ENCODE results near the gene TRIB2.
A peak's percentile ranks its signal among the peaks of the same experiment; 100 is the strongest.
"Not testable (repeated sequence)": the region's sequence is repeated elsewhere in the genome, so short reads cannot be mapped to it uniquely, and the experiment has no call there.

Gene TRIB2

GRCh38 chr2:12716282-12717190 lies at the start of gene TRIB2:
Gene TRIB2 (plus strand): TSS chr2:12716936. CDS start chr2:12718308, 1,372 bp downstream.
- peak; percentile 80 to 82 for DNase-seq (ENCODE audit: low read depth in 2 of 2, low spot score in 1 of 2)

GRCh38 chr2:12669036-12669435 lies 47.7 kb upstream of the TRIB2 start:
- DNase-seq (ENCODE audit: low read depth in 2 of 2, low spot score in 1 of 2): no peak

- no peak for DNase-seq (ENCODE audit: low read depth in 2 of 2, low spot score in 1 of 2)
Measured at GRCh38 chr2:12672711-12673315, 43.9 kb upstream of the TRIB2 start.

- DNase-seq (ENCODE audit: low read depth in 2 of 2, low spot score in 1 of 2): no peak
Measured at GRCh38 chr2:12674644-12675328, 42.0 kb upstream of the TRIB2 start.

- no peak for DNase-seq (ENCODE audit: low read depth in 2 of 2, low spot score in 1 of 2)
Measured at GRCh38 chr2:12675352-12675795, 41.4 kb upstream of the TRIB2 start.

- no peak for DNase-seq (ENCODE audit: low read depth in 2 of 2, low spot score in 1 of 2)
Measured at GRCh38 chr2:12675801-12676200, 40.9 kb upstream of the TRIB2 start.

- no peak for DNase-seq (ENCODE audit: low read depth in 2 of 2, low spot score in 1 of 2)
Measured at GRCh38 chr2:12676771-12677170, 40.0 kb upstream of the TRIB2 start.

GRCh38 chr2:12678186-12678585 lies 38.5 kb upstream of the TRIB2 start:
- DNase-seq (ENCODE audit: low read depth in 2 of 2, low spot score in 1 of 2): no peak

GRCh38 chr2:12679550-12680072 lies 37.1 kb upstream of the TRIB2 start:
- no peak for DNase-seq (ENCODE audit: low read depth in 2 of 2, low spot score in 1 of 2)

- DNase-seq (ENCODE audit: low read depth in 2 of 2, low spot score in 1 of 2): not testable (repeated sequence)
Measured at GRCh38 chr2:12680115-12680514, 36.6 kb upstream of the TRIB2 start.

GRCh38 chr2:12682017-12682416 lies 34.7 kb upstream of the TRIB2 start:
- DNase-seq (ENCODE audit: low read depth in 2 of 2, low spot score in 1 of 2): no peak

- no peak for DNase-seq (ENCODE audit: low read depth in 2 of 2, low spot score in 1 of 2)
Measured at GRCh38 chr2:12683457-12684100, 33.2 kb upstream of the TRIB2 start.

GRCh38 chr2:12684471-12684936 lies 32.2 kb upstream of the TRIB2 start:
- no peak for DNase-seq (ENCODE audit: low read depth in 2 of 2, low spot score in 1 of 2)

- DNase-seq (ENCODE audit: low read depth in 2 of 2, low spot score in 1 of 2): no peak
Measured at GRCh38 chr2:12685145-12685544, 31.6 kb upstream of the TRIB2 start.

- DNase-seq (ENCODE audit: low read depth in 2 of 2, low spot score in 1 of 2): no peak
Measured at GRCh38 chr2:12685956-12686355, 30.8 kb upstream of the TRIB2 start.

GRCh38 chr2:12686708-12687283 lies 29.9 kb upstream of the TRIB2 start:
- DNase-seq (ENCODE audit: low read depth in 2 of 2, low spot score in 1 of 2): no peak

GRCh38 chr2:12688091-12688490 lies 28.6 kb upstream of the TRIB2 start:
- no peak for DNase-seq (ENCODE audit: low read depth in 2 of 2, low spot score in 1 of 2)

- no peak for DNase-seq (ENCODE audit: low read depth in 2 of 2, low spot score in 1 of 2)
Measured at GRCh38 chr2:12688893-12689292, 27.8 kb upstream of the TRIB2 start.

- DNase-seq (ENCODE audit: low read depth in 2 of 2, low spot score in 1 of 2): no peak
Measured at GRCh38 chr2:12693509-12693908, 23.2 kb upstream of the TRIB2 start.

- DNase-seq (ENCODE audit: low read depth in 2 of 2, low spot score in 1 of 2): no peak
Measured at GRCh38 chr2:12694990-12695774, 21.6 kb upstream of the TRIB2 start.
